ENCODE data around the gene OR51V1.

The OR51V1 gene

DNA sequence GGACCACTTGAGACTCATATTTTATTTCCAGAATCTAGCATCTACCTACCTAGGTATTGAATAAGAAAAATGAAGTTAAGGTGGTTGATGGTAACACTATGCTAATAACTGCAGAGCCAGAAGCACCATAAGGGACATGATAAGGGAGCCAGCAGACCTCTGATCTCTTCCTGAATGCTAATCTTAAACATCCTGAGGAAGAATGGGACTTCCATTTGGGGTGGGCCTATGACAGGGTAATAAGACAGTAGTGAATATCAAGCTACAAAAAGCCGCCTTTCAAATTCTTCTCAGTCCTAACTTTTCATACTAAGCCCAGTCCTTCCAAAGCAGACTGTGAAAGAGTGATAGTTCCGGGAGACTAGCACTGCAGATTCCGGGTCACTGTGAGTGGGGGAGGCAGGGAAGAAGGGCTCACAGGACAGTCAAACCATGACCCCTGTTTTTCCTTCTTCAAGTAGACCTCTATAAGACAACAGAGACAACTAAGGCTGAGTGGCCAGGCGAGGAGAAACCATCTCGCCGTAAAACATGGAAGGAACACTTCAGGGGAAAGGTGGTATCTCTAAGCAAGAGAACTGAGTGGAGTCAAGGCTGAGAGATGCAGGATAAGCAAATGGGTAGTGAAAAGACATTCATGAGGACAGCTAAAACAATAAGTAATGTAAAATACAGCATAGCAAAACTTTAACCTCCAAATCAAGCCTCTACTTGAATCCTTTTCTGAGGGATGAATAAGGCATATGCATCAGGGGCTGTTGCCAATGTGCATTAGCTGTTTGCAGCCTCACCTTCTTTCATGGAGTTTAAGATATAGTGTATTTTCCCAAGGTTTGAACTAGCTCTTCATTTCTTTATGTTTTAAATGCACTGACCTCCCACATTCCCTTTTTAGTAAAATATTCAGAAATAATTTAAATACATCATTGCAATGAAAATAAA lies 24.3 kb upstream of the OR51V1 start:
- FAIRE-seq, result no peak

GRCh38 chr11:5223686-5224085 lies 23.2 kb upstream of the OR51V1 start:
- FAIRE-seq (no peak), DNase-seq (ENCODE audit: insufficient read length, low spot score) (no peak)

More for the DNA sequence above, 24.3 kb upstream of the OR51V1 start:
- DNase-seq (ENCODE audit: insufficient read length, low spot score), result no peak
- TF ChIP-seq SPI1 (IDR thresholded peaks at IDR 0.05; ENCODE audit: low read depth, low read length) (no peak), PAX5 (IDR thresholded peaks at IDR 0.05; ENCODE audit: insufficient read depth, low read length, severe bottlenecking) (no peak), POLR2A (IDR thresholded peaks at IDR 0.05; ENCODE audit: low read depth, low read length) (no peak), POU2F2 (IDR thresholded peaks at IDR 0.05; ENCODE audit: low read depth, low read length) (no peak), POLR2AphosphoS5 (IDR thresholded peaks at IDR 0.05; ENCODE audit: low read depth, low read length) (no peak), TAF1 (IDR thresholded peaks at IDR 0.05; ENCODE audit: low read depth, low read length) (no peak)

GRCh38 chr11:5223146-5223545 lies 22.7 kb upstream of the OR51V1 start:
- FAIRE-seq, result no peak
- no peak for DNase-seq (ENCODE audit: insufficient read length, low spot score)
- no peak for TF ChIP-seq TAF1 (IDR thresholded peaks at IDR 0.05; ENCODE audit: low read depth, low read length)
- TF ChIP-seq POU2F2 (IDR thresholded peaks at IDR 0.05; ENCODE audit: low read depth, low read length), result no peak
- no peak for TF ChIP-seq SPI1 (IDR thresholded peaks at IDR 0.05; ENCODE audit: low read depth, low read length)
- no peak for TF ChIP-seq POLR2A (IDR thresholded peaks at IDR 0.05; ENCODE audit: low read depth, low read length)
- TF ChIP-seq POLR2AphosphoS5 (IDR thresholded peaks at IDR 0.05; ENCODE audit: low read depth, low read length), result no peak
- no peak for TF ChIP-seq PAX5 (IDR thresholded peaks at IDR 0.05; ENCODE audit: insufficient read depth, low read length, severe bottlenecking)

More at GRCh38 chr11:5223686-5224085, 23.2 kb upstream of the OR51V1 start:
- no peak for TF ChIP-seq PAX5 (IDR thresholded peaks at IDR 0.05; ENCODE audit: insufficient read depth, low read length, severe bottlenecking)
- no peak for TF ChIP-seq POLR2A (IDR thresholded peaks at IDR 0.05; ENCODE audit: low read depth, low read length)
- TF ChIP-seq POLR2AphosphoS5 (IDR thresholded peaks at IDR 0.05; ENCODE audit: low read depth, low read length), result no peak
- TF ChIP-seq TAF1 (IDR thresholded peaks at IDR 0.05; ENCODE audit: low read depth, low read length), result no peak
- TF ChIP-seq POU2F2 (IDR thresholded peaks at IDR 0.05; ENCODE audit: low read depth, low read length), result no peak

DNA sequence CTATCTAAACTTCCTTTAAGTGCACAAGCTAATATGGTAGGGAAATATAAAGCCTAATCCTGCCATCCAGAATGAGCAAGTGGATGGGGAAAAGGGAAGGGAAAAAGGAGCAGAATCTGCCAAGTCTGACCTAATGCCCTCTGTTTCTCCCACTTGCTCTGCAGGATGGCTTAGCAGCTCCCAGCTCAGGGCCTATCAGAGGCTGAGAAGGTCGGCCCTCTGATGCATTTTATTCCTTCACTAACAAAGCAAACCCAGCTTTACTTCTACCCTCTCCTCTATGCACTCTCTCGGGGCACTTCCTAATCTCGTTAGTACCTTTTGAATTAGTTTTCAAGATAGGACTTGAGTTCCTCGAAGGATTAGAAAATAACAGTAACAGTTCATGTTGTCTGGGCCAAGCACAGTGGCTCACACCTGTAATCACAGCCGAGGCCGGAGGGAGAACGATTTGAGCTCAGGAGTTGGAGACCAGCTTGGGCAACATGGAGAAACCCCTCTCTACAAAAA lies 9.9 kb upstream of the OR51V1 start:
- FAIRE-seq (no peak), DNase-seq (ENCODE audit: insufficient read length, low spot score) (no peak)
- no peak for TF ChIP-seq PAX5 (IDR thresholded peaks at IDR 0.05; ENCODE audit: insufficient read depth, low read length, severe bottlenecking)
- TF ChIP-seq SPI1 (IDR thresholded peaks at IDR 0.05; ENCODE audit: low read depth, low read length), result no peak
- TF ChIP-seq TAF1 (IDR thresholded peaks at IDR 0.05; ENCODE audit: low read depth, low read length), result no peak
- no peak for TF ChIP-seq POLR2AphosphoS5 (IDR thresholded peaks at IDR 0.05; ENCODE audit: low read depth, low read length)
- no peak for TF ChIP-seq POLR2A (IDR thresholded peaks at IDR 0.05; ENCODE audit: low read depth, low read length)

- peak; percentile 58 for FAIRE-seq
- DNase-seq (ENCODE audit: insufficient read length, low spot score), result no peak
- TF ChIP-seq POLR2A (IDR thresholded peaks at IDR 0.05; ENCODE audit: low read depth, low read length) (no peak), SPI1 (IDR thresholded peaks at IDR 0.05; ENCODE audit: low read depth, low read length) (no peak), PAX5 (IDR thresholded peaks at IDR 0.05; ENCODE audit: insufficient read depth, low read length, severe bottlenecking) (no peak)
Measured at GRCh38 chr11:5204787-5205186, 4.3 kb upstream of the OR51V1 start.

DNA sequence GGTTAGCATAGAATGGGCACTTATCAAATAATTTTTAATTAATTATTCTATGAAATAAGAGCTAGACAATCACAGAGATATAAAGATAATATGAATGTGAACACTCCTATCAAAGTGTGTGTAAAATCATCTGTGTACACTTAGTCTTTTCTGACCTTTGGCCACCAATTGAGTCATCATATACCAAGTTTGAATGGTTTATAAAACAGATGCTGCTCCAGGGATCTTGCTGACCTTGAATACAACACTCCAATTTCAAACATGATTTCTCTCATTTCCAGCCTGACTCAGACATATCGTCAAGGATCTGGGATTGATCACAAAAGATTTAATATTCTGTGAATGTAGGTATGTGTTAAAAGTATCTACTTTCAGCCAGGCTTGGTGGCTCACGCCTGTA lies 2.9 kb upstream of the OR51V1 start:
- DNase-seq (ENCODE audit: insufficient read length, low spot score) (no peak), FAIRE-seq (no peak)
- TF ChIP-seq POU2F2 (IDR thresholded peaks at IDR 0.05; ENCODE audit: low read depth, low read length) (no peak), SPI1 (IDR thresholded peaks at IDR 0.05; ENCODE audit: low read depth, low read length) (no peak), POLR2AphosphoS5 (IDR thresholded peaks at IDR 0.05; ENCODE audit: low read depth, low read length) (no peak), TAF1 (IDR thresholded peaks at IDR 0.05; ENCODE audit: low read depth, low read length) (no peak), POLR2A (IDR thresholded peaks at IDR 0.05; ENCODE audit: low read depth, low read length) (no peak), PAX5 (IDR thresholded peaks at IDR 0.05; ENCODE audit: insufficient read depth, low read length, severe bottlenecking) (no peak)

- DNase-seq (ENCODE audit: insufficient read length, low spot score) (no peak), FAIRE-seq (no peak)
- TF ChIP-seq POU2F2 (IDR thresholded peaks at IDR 0.05; ENCODE audit: low read depth, low read length) (no peak), POLR2A (IDR thresholded peaks at IDR 0.05; ENCODE audit: low read depth, low read length) (no peak), SPI1 (IDR thresholded peaks at IDR 0.05; ENCODE audit: low read depth, low read length) (no peak), TAF1 (IDR thresholded peaks at IDR 0.05; ENCODE audit: low read depth, low read length) (no peak), POLR2AphosphoS5 (IDR thresholded peaks at IDR 0.05; ENCODE audit: low read depth, low read length) (no peak)
Measured at GRCh38 chr11:5198285-5198684, 2.2 kb downstream of the OR51V1 start.

DNA sequence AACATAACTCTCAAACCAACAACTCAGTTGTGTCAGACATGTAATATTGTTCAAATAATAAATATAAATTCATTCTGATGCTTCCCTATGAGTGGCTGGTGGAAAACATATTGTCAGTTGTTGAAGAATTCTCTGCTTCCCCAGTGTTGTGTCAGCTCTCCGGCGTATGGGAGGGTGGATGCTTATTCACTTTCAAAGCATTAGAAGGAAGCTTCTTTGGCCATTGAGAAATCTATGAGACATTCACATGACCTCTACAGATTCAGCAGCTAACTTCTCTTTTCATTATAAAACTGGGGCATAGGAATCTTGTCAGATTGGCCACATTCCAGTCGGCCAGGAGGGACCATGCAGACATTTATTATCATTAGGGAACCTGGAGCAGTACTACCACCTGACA lies 2.9 kb downstream of the OR51V1 start:
- no peak for FAIRE-seq
- TF ChIP-seq SPI1 (IDR thresholded peaks at IDR 0.05; ENCODE audit: low read depth, low read length), result no peak
- TF ChIP-seq TAF1 (IDR thresholded peaks at IDR 0.05; ENCODE audit: low read depth, low read length), result no peak
- no peak for TF ChIP-seq POLR2AphosphoS5 (IDR thresholded peaks at IDR 0.05; ENCODE audit: low read depth, low read length)
- TF ChIP-seq PAX5 (IDR thresholded peaks at IDR 0.05; ENCODE audit: insufficient read depth, low read length, severe bottlenecking), result no peak
- no peak for TF ChIP-seq POU2F2 (IDR thresholded peaks at IDR 0.05; ENCODE audit: low read depth, low read length)
- TF ChIP-seq POLR2A (IDR thresholded peaks at IDR 0.05; ENCODE audit: low read depth, low read length), result no peak
- DNase-seq (ENCODE audit: insufficient read length, low spot score), result no peak

DNA sequence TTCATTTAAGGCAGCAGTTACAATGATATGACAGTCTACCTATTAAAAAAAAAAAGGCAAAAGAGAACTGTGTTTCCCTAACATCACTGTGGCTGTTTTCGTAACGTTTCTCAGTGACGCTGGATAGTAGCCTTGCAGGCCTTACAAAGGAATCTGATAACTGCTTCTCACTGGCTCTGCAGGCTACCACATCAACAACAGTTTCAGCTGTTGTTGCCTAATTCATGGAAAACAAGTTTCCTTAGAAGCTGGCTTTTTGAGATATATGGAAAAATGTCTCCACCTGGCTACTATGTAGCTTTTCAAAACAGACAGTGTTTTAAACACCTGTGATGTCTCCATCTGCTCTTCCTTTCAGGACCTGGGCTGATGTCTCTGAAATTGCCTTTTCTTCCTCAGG lies 3.8 kb downstream of the OR51V1 start:
- FAIRE-seq (no peak), DNase-seq (ENCODE audit: insufficient read length, low spot score) (no peak)
- TF ChIP-seq PAX5 (IDR thresholded peaks at IDR 0.05; ENCODE audit: insufficient read depth, low read length, severe bottlenecking) (no peak), POU2F2 (IDR thresholded peaks at IDR 0.05; ENCODE audit: low read depth, low read length) (no peak), POLR2A (IDR thresholded peaks at IDR 0.05; ENCODE audit: low read depth, low read length) (no peak), POLR2AphosphoS5 (IDR thresholded peaks at IDR 0.05; ENCODE audit: low read depth, low read length) (no peak), TAF1 (IDR thresholded peaks at IDR 0.05; ENCODE audit: low read depth, low read length) (no peak), SPI1 (IDR thresholded peaks at IDR 0.05; ENCODE audit: low read depth, low read length) (no peak)

Measured in GM12891 (cell line).